OCI-LY1 (cell line): ENCODE measurements around the gene TTC33.

Experiments used
- H2AFZ ChIP-seq: fragments of 200-600 bp; sonication (generic), shearing (Covaris generic); 2 replicates; pipeline ENCODE4 v1.6.0; 2014; ENCODE audit warnings: antibody characterized with exemption, mild to moderate bottlenecking, low read length
- H3F3A ChIP-seq: fragments of 200-600 bp; sonication (generic), shearing (Covaris generic); 2 replicates; pipeline ENCODE4 v1.6.0; 2014; ENCODE audit warnings: mild to moderate bottlenecking, antibody characterized with exemption, low read length, moderate library complexity; ENCODE audit not compliant: insufficient read depth
- H3K27ac ChIP-seq: fragments of 200-600 bp; sonication (generic); 2 replicates; pipeline ENCODE4 v1.5.1; 2014; ENCODE audit warnings: low read length, mixed run types, mild to moderate bottlenecking, low read depth; ENCODE audit not compliant: poor library complexity, severe bottlenecking
- H3K27me3 ChIP-seq: fragments of 200-600 bp; sonication (generic); 2 replicates; pipeline ENCODE4 v1.6.0; 2014; ENCODE audit warnings: antibody characterized with exemption, mild to moderate bottlenecking, low read length, moderate library complexity; ENCODE audit not compliant: insufficient read depth
- H3K36me3 ChIP-seq: fragments of 200-600 bp; sonication (generic); 2 replicates; pipeline ENCODE4 v1.6.1; 2014; ENCODE audit warnings: mild to moderate bottlenecking, antibody characterized with exemption, low read length, moderate library complexity, mixed read lengths; ENCODE audit not compliant: insufficient read depth
- H3K4me1 ChIP-seq: fragments of 200-600 bp; sonication (generic); 2 replicates; pipeline ENCODE4 v1.5.1; 2014; ENCODE audit warnings: mild to moderate bottlenecking, low read length, moderate library complexity; ENCODE audit not compliant: insufficient read depth, severe bottlenecking
- H3K4me2 ChIP-seq: fragments of 200-600 bp; sonication (generic), shearing (Covaris generic); 2 replicates; pipeline ENCODE4 v1.6.1; 2014; ENCODE audit warnings: low read length
- H3K4me3 ChIP-seq: fragments of 200-600 bp; sonication (generic); 2 replicates; pipeline ENCODE4 v1.5.1; 2014; ENCODE audit warnings: low read length, low read depth, mild to moderate bottlenecking, mixed read lengths; ENCODE audit not compliant: poor library complexity, severe bottlenecking
- H3K79me2 ChIP-seq: fragments of 200-600 bp; shearing (Covaris generic); 2 replicates; pipeline ENCODE4 v1.6.1; 2016; ENCODE audit warnings: mixed run types, low read length, mixed read lengths; ENCODE audit not compliant: insufficient read depth
- H3K9ac ChIP-seq: fragments of 200-600 bp; sonication (generic), shearing (Covaris generic); 2 replicates; pipeline ENCODE4 v1.6.1; 2014; ENCODE audit warnings: mild to moderate bottlenecking, low read length, mixed read lengths
- H3K9me2 ChIP-seq: fragments of 200-600 bp; sonication (generic), shearing (Covaris generic); 2 replicates; pipeline ENCODE4 v1.6.1; 2014; ENCODE audit warnings: low read depth, mild to moderate bottlenecking, low read length, mixed read lengths
- H3K9me3 ChIP-seq: fragments of 200-600 bp; shearing (Covaris generic); 2 replicates; pipeline ENCODE4 v1.6.1; 2014; ENCODE audit warnings: low read length, mixed read lengths
- H4K20me1 ChIP-seq: fragments of 200-600 bp; sonication (generic), shearing (Covaris generic); 2 replicates; pipeline ENCODE4 v1.6.0; 2016; ENCODE audit warnings: mild to moderate bottlenecking, low read length; ENCODE audit not compliant: insufficient read depth
- CTCF ChIP-seq: fragments of 200-600 bp; sonication (generic), shearing (Covaris generic); IDR thresholded peaks from 2 replicates; pipeline ENCODE4 v1.5.1; 2017; ENCODE audit warnings: mild to moderate bottlenecking, antibody characterized with exemption, low read length, moderate library complexity, mixed read lengths
- EZH2 ChIP-seq: fragments of 200-600 bp; sonication (generic), shearing (Covaris generic); IDR thresholded peaks from 2 replicates; pipeline ENCODE4 v1.8.0; 2017; ENCODE audit warnings: borderline replicate concordance, mixed run types, mild to moderate bottlenecking, antibody characterized with exemption, low read length, moderate library complexity, mixed read lengths

Gene TTC33

DNA sequence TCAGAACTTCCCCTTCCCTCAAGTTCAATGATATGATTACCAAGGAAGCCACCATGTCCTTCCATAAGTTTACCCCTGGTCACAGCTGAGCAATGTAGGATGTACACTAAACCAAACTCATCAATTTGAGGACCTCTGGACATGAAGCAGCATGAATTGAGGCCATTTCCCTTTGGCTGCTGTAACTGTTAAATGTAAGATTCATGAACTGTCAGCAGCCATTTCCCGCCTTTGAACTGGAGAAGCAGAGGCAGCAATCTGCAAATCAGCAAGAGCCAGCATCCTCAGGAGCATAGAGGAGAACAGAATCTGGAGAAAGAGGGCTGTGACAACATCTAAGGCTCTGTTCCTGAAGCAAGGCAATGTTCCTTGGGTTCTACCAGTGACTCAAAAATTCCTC, 180.3 kb downstream of the TTC33 start:
- Histone ChIP-seq H2AFZ (no peak overlapping the region), H3K4me2 (no peak overlapping the region)
- TF ChIP-seq EZH2 = no peak
- TF ChIP-seq CTCF = no peak

DNA sequence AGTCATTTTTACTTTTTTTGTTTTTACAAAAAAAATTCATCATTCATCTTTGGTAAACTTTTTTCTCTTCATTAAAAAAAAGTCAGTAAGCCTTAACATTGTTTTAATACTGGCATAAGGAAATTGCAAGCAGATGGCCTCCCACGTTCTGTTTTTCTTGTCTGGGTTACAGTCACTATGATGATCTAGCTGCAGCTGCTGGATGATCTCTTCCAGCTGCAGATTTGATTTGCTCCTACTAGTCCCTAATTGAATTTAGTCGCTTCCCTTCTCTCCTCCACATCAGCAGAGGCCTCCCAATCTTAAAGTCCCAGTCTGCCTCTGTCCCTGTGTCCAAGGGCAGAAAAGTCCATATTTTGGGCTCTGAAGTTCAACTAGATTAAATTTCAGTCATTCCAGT, 182.8 kb downstream of the TTC33 start:
- Histone ChIP-seq H3K27me3 (no peaks in the 10 kb centered on the region), H3K9me3 (no peaks in the 10 kb centered on the region), H3K9ac (no peak overlapping the region), H3K4me3 (no peak overlapping the region), H3K36me3 (no peaks in the 10 kb centered on the region), H3K4me2 (no peak overlapping the region), H3F3A (no peaks in the 10 kb centered on the region), H2AFZ (no peak overlapping the region), H3K79me2 (no peaks in the 10 kb centered on the region), H3K27ac (no peak overlapping the region), H3K4me1 (peaks cover 15% of the 10 kb centered on the region), H3K9me2 (no peaks in the 10 kb centered on the region), H4K20me1 (no peaks in the 10 kb centered on the region)
- no peak for TF ChIP-seq CTCF
- TF ChIP-seq EZH2 = no peak

More for the DNA sequence above, 180.3 kb downstream of the TTC33 start:
- no peaks in the 10 kb centered on the region for H3K27me3 ChIP-seq
- no peaks in the 10 kb centered on the region for H3K36me3 ChIP-seq
- no peaks in the 10 kb centered on the region for H3K9me2 ChIP-seq
- H3K4me1 ChIP-seq = peaks cover 8% of the 10 kb centered on the region
- no peaks in the 10 kb centered on the region for H4K20me1 ChIP-seq
- H3F3A ChIP-seq = no peaks in the 10 kb centered on the region
- H3K9me3 ChIP-seq = no peaks in the 10 kb centered on the region
- H3K79me2 ChIP-seq = no peaks in the 10 kb centered on the region
- no peak overlapping the region for H3K4me3 ChIP-seq
- no peak overlapping the region for H3K9ac ChIP-seq
- no peak overlapping the region for H3K27ac ChIP-seq

GRCh38 chr5:40572391-40572790, 183.4 kb downstream of the TTC33 start:
- Histone ChIP-seq H2AFZ (no peak overlapping the region), H3K79me2 (no peaks in the 10 kb centered on the region), H3K9ac (no peak overlapping the region), H3K4me2 (no peak overlapping the region), H3K9me3 (no peaks in the 10 kb centered on the region), H3K27ac (no peak overlapping the region), H3K4me1 (peaks cover 15% of the 10 kb centered on the region), H3K4me3 (no peak overlapping the region), H3K9me2 (no peaks in the 10 kb centered on the region), H4K20me1 (no peaks in the 10 kb centered on the region), H3K36me3 (no peaks in the 10 kb centered on the region), H3K27me3 (no peaks in the 10 kb centered on the region), H3F3A (no peaks in the 10 kb centered on the region)
- TF ChIP-seq EZH2 (no peak), CTCF (no peak)
